Activated CD8-positive, alpha-beta memory T cell treated with anti-CD3 and anti-CD28 coated beads, Interleukin-2, amount 50 U/mL, for 24 hours (primary cell): ENCODE measurements around the gene PRR7.

Experiments used
- DNase-seq: peaks from one replicate; pipeline ENCODE4 v3.0.0-alpha.2; 2020; ENCODE audit errors: extremely low read depth

Gene PRR7

GRCh38 chr5:177425196-177425800 is 21.3 kb upstream of the PRR7 start:
- DNase-seq, result no peak

DNA sequence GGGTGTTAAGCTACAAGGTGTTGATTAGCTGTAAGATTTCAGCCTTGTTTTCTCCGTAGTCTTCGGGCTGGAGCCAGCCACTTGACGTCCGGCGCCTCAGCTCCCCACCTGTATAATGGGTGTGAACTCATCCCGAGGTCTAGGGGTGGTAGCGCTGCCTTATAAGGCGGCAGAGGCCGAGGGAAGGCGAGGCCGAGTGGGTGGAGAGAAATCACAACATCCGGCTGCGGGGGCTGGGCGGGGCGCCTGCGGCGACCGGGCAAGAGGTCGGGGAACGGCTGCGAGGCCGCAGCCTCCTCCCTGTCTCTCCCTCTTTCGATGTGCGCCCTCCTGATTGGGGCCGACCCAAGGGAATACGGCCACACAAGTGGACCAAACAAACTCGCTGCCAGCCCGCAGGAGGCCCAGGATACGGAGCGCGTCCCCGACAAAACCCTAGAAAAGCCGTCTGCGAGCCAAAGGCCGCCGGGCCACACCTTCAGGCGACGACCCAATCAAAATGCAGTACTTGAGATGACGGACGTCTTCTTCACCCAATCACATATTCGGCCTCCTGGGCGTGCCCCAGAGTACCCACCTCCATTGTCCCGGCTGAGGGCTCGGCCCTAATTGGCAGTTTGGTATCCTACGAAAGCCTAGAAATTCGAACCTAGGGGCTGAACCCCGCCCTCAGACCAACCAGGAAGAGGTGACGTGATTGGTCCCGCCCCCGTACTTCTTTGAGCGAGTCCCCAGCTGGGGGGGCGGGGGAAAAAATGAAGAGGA is 20.6 kb upstream of the PRR7 start:
- DNase-seq, result peak; percentile 99

DNA sequence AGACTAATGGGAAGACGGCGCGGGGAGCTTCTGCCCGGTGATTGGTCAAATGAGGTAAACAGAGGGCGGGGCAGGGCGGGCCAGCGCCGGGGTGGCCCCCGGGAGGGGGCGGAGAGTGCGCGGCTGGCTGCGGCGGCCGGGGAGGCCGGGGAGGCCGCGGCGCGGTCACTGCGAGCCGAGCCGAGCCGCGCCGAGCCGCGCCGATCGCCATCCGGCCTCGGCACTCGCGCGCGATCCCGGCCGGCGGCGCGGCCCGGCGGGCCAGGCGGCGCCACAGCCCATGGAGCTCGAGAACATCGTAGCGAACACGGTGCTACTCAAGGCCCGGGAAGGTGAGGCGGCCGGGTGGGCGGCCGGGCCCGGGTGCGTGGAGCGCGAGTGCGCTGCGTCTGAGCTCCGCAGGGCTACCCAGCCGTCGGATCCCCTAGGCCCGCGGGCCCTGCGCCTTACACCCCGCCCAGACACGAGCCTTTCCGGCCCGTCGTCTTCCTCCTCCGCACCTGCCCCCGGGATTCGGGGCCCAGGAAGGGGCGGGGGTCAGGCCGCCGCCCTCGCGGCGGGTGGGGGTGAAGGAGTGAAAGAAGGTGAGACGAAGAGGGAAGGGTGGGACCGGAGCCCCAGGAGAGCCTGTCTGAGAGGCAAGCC is 19.9 kb upstream of the PRR7 start, which contains the start of gene GRK6:
Gene GRK6, plus strand, starts transcription at position 111 of the 645 bp plus-strand sequence. Its CDS starts 170 bp downstream, at position 281.
- DNase-seq, result no peak

DNA sequence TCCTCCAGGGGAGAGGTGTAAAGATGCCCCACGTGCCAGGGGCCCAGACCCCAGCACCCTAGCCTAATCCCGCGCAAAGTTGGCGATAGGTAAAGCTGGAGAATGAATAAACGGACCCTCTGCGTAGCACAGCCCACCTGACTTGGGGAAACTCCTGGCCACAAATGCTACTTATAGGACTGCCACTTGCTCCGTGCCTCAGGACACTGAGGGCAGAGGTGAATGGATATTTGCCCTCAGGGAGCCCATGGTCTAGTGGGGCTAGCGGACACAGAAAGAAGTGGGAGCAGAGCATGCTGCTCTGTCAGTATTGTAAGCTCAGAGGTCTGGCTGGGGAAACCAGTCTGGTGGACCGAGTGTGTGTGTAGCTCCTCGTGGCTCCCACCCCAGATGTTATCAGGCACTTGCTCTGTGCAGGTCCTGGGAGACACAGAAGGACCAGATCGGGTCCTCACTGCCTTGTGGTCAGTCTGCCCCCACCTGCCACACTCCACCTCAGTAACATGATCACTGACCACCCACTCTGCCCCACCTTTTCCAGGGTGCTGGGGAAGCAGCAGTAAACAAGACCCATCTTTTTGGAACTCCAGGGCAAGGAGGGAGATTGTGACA is 19.3 kb upstream of the PRR7 start:
- DNase-seq, result no peak

GRCh38 chr5:177427919-177428573 is 18.6 kb upstream of the PRR7 start:
- DNase-seq, result no peak

- no peak for DNase-seq
Measured at GRCh38 chr5:177428574-177429217, 17.9 kb upstream of the PRR7 start.

GRCh38 chr5:177429248-177430040 is 17.2 kb upstream of the PRR7 start:
- DNase-seq, result peak; percentile 79

GRCh38 chr5:177430140-177430951 is 16.3 kb upstream of the PRR7 start:
- DNase-seq, result no peak

GRCh38 chr5:177430972-177431316 is 15.7 kb upstream of the PRR7 start:
- no peak for DNase-seq

DNA sequence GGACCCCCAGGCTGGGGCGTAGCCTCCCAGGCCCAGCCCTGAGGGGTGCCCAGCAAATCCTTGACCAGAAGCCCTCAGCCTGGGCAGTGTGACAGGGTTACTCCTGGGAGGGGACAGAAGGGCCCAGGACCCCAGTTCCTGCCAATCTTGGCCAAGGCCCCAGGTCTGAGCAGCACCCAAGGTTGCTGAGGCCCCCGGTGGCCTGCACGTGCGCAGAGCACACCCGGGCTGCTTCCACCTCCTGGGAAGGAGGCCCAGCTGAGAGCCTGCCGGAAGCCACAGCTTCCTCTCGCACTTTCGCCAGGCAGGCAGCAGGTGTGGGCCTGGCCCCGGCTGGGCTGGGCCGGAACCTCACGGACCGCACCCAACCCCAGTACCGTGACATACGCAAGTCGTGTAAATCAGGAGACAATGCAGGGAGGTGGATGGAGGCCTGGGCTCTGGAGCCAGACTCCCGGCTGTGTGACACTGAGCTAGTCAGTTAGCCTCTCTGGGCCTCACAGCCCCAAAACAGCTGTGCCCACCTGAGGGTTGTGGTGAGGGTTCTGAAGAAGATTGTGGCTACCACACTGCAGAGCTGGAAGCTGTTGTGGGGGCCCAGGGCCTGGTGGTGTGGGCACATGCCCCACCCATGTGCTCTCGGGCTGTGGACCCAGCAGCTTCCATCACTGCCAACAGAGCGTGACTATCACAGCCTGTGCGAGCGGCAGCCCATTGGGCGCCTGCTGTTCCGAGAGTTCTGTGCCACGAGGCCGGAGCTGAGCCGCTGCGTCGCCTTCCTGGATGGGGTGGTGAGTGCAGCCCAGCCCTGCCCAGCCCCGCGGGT is 15.1 kb upstream of the PRR7 start:
- DNase-seq, result no peak

DNA sequence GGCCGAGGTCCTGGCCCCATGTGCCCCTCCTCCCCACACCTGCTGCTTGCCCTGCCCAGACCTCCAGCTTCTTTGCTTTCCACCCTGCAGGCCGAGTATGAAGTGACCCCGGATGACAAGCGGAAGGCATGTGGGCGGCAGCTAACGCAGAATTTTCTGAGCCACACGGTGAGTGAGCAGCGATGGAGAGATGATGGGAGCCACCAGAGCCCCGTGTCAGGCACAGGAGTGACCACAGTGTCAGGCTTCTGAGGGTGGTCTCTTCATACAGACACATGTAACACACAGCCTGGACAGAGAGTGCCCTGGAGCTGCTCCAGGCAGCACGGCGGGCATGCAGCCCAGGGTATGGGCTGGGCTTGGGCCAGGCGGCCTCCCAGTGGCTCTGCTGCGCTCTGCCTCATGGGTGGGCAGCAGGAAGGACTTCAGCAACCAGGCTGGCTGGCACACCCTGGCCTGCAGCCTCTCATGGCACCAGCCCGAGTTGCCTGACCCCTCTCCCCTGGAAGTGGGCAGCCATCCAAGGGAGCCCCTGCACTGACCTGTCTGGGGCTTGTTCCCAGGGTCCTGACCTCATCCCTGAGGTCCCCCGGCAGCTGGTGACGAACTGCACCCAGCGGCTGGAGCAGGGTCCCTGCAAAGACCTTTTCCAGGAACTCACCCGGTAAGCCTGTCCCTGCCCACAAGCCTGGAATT is 14.3 kb upstream of the PRR7 start:
- no peak for DNase-seq

DNA sequence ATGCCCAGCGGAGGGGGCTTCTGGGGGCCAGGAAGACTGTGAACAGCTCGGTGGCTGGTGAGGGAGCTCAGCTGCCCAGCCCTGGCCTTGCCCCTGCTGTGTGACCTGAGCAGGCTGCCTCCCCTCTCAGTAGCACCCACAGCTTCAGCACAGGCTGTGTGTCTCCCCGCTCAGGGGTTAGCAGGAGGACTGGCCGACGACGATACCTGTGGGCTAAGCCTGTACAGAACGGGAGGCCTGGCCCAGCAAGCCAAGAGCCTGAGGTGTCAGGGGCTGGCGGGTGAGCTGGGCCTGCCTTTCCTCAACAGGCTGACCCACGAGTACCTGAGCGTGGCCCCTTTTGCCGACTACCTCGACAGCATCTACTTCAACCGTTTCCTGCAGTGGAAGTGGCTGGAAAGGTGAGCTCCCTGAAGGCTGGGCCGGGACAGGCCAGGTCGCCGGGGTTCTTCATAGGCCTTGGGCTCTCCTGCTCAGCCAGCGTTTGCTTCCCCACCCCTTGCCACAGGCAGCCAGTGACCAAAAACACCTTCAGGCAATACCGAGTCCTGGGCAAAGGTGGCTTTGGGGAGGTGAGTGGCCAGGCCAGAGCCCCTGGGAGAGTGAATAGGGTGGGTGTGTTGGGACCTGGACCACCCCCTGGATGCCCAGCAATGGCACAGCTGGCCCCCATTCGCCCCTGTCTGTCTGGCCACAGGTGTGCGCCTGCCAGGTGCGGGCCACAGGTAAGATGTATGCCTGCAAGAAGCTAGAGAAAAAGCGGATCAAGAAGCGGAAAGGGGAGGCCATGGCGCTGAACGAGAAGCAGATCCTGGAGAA is 13.6 kb upstream of the PRR7 start:
- no peak for DNase-seq

DNA sequence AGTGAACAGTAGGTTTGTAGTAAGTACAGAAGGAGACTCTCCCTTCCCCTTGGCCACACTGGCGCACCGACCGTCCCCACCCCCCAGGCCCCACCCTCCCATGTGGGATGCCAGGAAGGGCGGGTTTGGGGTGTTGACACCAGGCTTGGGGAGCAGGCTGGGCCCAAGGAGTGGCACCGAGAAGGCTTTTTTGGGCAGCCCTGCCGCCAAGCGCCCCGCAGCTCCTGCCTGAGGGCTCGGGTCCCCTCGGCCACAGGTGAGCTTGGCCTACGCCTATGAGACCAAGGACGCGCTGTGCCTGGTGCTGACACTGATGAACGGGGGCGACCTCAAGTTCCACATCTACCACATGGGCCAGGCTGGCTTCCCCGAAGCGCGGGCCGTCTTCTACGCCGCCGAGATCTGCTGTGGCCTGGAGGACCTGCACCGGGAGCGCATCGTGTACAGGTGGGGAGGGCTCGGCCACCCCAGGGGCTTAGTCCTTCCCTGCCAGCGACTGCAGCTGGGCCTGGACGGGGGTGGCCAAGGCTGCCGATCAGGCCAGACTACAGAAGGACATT is 12.9 kb upstream of the PRR7 start:
- DNase-seq, result no peak

DNA sequence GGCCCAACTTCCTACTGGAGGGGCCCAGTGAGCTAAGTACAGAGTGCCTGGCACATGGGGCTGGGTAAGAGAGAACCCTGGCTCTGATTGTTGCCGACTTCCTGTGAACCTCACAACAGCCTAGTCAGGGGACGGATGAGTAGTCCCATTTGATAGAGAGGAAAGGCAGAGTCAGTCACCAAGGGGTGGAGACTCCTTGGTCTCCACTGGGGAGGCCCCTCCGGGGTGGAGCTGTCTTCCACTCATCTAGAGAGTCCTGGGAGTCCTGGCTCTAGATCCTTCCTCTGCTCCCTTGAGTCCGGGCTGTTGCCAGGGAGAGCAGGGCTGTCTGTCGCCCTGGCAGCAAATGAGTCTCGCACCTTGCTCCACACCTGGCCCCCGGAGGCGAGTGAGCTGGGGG is 12.2 kb upstream of the PRR7 start:
- DNase-seq, result no peak

DNA sequence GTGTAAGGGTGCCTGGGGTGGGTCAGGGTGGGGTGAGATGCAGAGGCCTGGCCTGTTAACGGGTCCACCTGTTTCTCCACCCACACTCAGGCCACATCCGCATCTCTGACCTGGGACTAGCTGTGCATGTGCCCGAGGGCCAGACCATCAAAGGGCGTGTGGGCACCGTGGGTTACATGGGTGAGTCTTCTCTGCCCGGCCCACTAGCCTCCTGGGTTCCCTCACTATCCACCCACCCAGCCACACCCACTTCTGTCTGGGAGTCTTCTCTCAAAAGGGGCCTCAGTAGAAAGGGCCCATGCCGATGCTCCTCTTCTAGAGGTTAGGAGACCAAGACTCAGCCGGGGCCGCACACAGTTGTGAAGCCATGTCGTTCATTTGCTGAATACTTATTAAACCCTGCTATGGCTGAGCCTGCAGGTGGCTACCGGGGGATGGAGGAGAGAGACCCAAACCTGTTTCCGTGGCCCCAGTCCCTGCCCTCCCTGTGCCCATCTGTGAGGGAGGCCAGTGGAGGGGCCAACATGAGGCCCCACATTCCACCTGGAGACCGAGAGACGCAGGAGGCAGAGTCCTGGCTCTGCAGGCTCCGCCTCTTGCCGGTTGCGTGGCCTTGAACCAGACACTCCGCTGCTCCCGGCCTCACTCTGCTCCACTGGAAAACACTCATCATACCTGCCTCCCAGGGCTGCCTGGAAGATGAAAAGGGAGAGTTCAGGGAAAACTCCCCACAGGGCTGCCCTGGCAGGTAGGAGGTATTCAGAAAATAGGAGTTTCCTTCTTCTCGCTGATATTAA is 11.5 kb upstream of the PRR7 start:
- no peak for DNase-seq

DNA sequence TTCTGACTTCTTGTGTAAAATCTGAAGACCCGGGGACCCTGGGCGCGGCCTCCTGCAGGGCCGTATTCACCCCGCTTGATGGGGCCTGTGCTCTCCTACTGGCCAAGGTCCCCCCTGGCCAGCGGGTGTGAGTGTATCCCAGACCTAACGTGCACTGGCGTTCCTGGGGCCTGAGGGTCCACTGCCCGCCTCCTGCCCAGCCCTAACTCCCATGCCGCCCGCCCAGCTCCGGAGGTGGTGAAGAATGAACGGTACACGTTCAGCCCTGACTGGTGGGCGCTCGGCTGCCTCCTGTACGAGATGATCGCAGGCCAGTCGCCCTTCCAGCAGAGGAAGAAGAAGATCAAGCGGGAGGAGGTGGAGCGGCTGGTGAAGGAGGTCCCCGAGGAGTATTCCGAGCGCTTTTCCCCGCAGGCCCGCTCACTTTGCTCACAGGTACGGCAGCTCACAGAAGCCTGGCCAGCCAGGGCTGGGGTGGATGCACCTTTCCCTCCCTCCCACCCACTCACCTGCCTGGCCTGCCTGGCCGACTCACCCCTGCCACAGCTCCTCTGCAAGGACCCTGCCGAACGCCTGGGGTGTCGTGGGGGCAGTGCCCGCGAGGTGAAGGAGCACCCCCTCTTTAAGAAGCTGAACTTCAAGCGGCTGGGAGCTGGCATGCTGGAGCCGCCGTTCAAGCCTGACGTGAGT is 10.6 kb upstream of the PRR7 start:
- no peak for DNase-seq
